ENCODE measurements around the gene VGLL4. TPM values are rescaled to one million over a fixed set of nuclear protein-coding genes. Genes with fewer than 3 reads are reported as not detected.

VGLL4 gene
- total RNA-seq, 1 donor: 94.2 TPM

DNA sequence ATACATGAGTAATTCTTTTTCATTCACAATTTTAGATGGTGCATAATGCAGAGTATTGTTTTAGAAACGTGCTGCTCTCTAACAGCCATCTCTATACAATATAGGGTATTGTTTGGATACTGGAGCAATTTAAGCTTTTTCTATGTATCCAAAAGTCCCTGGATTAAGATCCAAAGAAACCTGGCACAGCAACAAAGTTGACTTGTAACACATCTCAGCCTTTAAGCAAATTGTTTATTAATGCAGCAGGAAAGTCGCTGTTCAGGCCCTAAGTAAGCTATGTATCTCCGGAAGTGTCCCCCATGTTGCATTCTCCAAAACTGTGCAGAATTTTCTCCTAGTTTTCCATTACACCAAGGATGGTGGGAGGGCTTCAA is 7.3 kb downstream of the VGLL4 start:
- TF ChIP-seq, protein P1, sequence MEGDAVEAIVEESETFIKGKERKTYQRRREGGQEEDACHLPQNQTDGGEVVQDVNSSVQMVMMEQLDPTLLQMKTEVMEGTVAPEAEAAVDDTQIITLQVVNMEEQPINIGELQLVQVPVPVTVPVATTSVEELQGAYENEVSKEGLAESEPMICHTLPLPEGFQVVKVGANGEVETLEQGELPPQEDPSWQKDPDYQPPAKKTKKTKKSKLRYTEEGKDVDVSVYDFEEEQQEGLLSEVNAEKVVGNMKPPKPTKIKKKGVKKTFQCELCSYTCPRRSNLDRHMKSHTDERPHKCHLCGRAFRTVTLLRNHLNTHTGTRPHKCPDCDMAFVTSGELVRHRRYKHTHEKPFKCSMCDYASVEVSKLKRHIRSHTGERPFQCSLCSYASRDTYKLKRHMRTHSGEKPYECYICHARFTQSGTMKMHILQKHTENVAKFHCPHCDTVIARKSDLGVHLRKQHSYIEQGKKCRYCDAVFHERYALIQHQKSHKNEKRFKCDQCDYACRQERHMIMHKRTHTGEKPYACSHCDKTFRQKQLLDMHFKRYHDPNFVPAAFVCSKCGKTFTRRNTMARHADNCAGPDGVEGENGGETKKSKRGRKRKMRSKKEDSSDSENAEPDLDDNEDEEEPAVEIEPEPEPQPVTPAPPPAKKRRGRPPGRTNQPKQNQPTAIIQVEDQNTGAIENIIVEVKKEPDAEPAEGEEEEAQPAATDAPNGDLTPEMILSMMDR (IDR thresholded peaks at IDR 0.05; ENCODE audit: insufficient read depth, low read length): no peak
- DNase-seq (ENCODE audit: low read depth): no peak
- H3K4me3 ChIP-seq (ENCODE audit: low read depth, low read length): no peak overlapping the region

DNA sequence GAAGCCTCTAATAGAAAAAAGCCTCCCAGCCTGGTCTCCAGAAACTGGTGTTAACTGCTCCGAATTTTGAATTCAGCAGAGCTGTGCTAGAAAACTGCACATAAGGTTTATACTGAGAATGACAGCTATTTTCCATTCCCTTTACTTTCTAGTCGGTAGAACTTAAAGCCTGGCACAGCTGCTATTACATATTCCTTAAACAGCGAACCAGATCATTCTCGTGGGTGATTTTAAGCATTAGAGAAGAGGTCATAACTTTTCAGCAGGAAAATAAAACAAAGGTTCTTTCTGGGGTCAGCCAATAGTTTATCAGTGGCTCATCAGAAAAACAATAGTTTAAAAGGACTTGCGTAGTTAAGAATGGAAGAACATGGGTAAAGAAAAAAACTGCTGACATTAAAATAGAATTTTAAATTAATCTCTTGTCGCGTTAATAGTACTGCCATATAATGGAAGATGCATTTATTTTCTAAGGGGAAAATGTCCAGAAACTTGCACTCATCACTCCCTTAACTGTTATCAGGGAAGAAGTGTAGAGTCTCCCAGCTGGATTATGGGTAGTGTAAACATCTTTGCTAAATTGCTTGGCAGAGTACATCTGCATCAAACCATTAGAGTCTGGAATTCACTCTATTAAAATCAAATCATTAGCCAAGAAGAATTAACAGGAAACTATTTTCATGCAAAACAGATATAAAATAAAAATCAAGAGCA is 7.9 kb downstream of the VGLL4 start:
- H3K4me3 ChIP-seq (ENCODE audit: low read depth, low read length): no peak overlapping the region
- peak; percentile 42 for DNase-seq (ENCODE audit: low read depth)

DNA sequence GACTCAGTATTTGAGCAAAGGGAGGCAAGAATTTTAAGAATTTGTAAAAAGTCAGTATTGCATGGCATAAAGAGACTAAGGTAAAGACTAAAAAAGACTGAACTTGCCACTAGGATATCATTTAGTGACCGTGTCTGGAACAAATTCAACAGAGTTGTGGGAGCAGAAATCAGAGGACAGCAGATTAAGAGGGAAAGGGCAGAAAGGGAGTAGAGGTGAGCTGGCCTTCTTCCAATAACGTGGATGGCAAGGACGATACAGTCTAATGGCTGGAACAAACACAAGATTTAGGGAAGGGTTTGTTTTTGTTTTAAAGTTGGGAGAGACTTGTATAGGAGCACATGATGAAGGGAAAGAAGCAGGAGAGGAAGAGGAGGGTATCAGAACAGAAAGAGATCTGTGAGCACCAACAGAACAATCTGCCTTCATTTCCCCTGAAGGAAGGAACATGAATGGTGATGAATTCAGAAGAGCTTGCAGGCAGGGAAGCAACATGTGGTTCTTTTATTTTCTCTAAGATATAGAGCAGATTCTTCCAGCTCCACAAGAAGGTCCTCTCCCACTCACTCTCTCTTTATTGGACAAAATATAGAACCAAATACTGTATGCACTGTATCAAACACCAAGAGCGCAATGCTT is 8.6 kb downstream of the VGLL4 start:
- TF ChIP-seq, protein P1 (IDR thresholded peaks at IDR 0.05; ENCODE audit: insufficient read depth, low read length): no peak
- DNase-seq (ENCODE audit: low read depth): no peak
- H3K4me3 ChIP-seq (ENCODE audit: low read depth, low read length): no peak overlapping the region

More for the DNA sequence above, 7.9 kb downstream of the VGLL4 start:
- TF ChIP-seq, protein P1 (IDR thresholded peaks at IDR 0.05; ENCODE audit: insufficient read depth, low read length): no peak

DNA sequence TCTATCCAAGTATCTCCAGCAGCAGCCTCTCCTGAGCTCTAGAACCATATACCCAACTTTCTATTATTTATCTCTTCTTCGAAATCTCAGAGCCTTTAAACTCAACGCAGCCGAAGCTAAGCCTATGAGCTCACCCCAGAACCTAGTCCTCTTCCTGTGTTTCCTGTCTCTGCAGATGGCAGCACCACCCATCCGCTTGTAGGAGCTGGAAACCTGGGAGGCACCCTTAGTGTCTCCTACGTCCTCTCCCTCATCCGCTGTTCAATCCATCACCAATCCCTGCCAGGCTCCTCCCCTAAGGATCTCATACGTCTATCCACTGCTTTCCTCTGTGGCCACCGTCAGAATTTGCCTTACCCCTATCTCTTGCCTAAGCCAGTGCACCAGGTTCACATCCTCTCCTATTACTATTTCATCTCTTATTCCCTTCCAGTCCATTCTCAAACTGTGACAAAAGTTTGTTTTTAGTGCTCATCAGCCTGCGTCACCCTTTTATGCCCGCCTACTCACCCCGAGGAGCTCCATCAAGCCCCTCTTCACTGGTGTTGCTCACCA is 9.6 kb downstream of the VGLL4 start:
- DNase-seq (ENCODE audit: low read depth): no peak

DNA sequence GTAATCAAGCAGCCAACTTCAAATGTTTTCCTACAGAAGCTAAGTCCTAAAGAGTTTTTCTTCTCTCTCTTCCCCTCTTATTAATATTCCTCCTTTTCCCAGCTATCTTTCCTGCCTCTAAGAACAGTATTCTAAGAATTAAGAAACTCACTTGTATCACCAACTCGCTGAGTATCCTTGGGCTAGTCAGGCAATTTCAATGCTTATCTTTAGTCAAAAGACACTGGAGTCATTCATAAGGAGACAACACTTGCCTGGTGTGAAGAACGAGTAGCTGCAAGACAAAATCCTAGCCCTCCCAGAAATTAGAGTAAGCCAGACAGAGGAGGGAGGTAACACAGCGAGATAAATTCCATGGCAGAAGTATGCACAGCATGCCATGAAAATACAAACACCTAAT is 10.7 kb downstream of the VGLL4 start:
- no peak overlapping the region for H3K4me3 ChIP-seq (ENCODE audit: low read depth, low read length)
- TF ChIP-seq, protein P1 (IDR thresholded peaks at IDR 0.05; ENCODE audit: insufficient read depth, low read length): no peak
- no peak for DNase-seq (ENCODE audit: low read depth)

More for the DNA sequence above, 9.6 kb downstream of the VGLL4 start:
- TF ChIP-seq, protein P1 (IDR thresholded peaks at IDR 0.05; ENCODE audit: insufficient read depth, low read length): no peak
- no peak overlapping the region for H3K4me3 ChIP-seq (ENCODE audit: low read depth, low read length)

DNA sequence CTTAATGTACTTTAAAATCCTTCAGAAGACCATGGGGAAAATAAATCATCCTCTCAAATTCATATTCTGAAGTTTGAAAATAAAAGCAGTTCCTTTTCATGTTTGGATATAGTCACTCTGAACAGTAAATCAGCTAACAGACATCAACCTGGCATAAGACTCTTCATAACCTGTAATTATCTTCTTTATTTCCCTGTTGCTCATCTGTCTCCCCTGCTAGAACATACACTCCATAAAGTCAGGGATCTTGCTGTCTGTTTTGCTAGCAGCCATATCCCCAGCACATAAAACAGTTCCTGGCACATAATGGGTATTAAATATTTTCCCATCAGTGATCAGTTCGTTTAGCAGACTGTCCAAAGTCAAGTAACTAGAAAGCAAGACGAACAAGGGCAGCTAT is 11.2 kb downstream of the VGLL4 start:
- no peak for DNase-seq (ENCODE audit: low read depth)
- TF ChIP-seq, protein P1 (IDR thresholded peaks at IDR 0.05; ENCODE audit: insufficient read depth, low read length): no peak
- no peak overlapping the region for H3K4me3 ChIP-seq (ENCODE audit: low read depth, low read length)
